GM19438 (cell line): ENCODE data around the gene TSPAN9.

Source experiments
- ATAC-seq: cut with Tn5 transposase; IDR thresholded peaks from one replicate; pipeline ENCODE4 v1.9.1; 2021; ENCODE audit warnings: low read depth; ENCODE audit not compliant: unreplicated experiment

TSPAN9 gene

DNA sequence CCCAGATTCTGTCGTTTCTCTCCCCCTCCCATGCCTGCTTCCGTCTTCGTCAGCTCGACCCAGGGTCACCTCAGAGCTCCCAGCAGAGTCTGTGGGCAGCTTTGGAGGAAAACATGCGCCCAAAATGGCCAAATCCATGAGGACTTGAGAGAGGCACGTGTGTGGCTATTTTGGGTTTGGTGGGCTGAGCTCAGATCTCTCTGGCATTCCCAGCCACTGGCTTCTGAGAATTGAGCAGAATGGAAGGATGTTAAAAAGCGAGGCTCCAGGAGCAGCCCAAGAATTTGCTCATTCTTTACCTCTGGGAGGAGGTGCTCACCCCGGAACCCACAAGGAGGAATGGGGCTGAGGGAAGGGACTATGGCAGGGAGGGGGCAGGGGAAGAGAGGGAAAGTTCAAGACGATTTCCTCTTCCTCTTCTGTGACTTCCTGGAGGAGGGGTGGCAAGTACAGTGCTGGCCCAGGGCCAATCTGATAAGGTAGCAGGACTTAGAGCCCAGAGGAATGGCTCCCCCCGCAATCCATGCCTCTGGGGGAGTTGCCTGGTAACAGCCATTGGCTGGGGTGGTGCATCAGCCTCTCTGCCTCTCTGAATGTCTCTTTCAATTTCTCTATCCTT, 20.1 kb downstream of the TSPAN9 start:
- no peak for ATAC-seq

DNA sequence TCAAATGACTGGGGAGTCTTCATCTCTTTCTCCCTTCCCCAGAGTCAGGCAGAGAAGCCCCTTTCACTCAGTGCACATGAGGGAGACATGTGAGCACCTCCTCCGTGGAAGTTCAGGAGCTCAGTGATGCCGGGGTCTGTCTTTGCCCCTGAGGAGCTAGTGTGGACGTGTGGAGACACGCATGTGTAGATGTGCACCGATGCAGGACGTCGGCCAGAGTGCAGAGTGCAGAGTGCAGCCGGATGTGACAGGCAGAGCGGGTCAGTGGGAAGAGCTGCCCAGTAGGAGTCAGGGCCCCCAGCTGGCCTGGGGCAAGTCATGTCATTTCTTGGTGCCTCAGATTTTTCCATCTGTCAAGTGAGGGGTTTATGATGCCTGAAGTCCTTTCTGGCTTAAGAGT, 20.7 kb downstream of the TSPAN9 start:
- no peak for ATAC-seq

DNA sequence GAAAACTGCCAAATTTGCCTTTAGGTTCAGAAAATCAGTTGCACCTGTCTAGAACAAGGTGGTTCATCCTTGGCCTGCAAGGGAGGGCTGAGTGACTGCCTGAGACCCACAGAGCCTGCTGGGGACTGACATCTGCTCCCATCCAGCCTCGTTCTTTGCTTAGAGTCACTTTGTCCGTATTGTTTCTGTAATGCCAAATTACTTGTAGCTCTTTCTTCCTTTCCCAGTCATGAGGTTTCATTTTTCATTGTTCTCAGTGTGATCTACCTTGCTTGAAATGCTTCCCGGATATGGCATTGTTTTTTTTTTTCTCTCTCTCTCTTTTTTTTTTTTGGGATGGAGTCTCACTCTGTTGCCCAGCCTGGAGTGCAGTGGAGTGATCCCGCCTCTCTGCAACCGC, 21.3 kb downstream of the TSPAN9 start:
- ATAC-seq: no peak

DNA sequence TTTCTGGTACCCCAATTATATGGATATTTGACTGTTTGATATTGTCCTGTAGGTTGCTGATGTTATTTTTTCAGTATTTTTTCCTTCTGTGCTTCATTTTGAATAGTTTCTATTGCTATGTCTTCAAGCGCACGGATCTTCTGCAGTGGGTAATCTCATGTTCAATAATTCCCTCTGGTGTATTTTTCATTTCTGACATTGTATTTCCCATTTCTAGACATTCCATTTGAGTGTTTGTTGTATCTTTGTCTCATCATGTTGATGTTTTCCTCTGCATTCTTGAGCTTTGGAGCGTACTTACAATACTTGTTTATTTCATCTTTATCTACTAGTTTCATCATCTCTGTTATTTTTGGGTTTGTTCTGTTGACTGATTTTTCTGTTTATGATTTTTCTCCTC, 22.0 kb downstream of the TSPAN9 start:
- no peak for ATAC-seq

GRCh38 chr12:3101309-3102024, 24.3 kb downstream of the TSPAN9 start:
- no peak for ATAC-seq

GRCh38 chr12:3102771-3103410, 25.7 kb downstream of the TSPAN9 start:
- ATAC-seq: no peak

- no peak for ATAC-seq
Measured at GRCh38 chr12:3103806-3104205, 26.6 kb downstream of the TSPAN9 start.

- ATAC-seq: no peak
Measured at GRCh38 chr12:3105690-3106479, 28.7 kb downstream of the TSPAN9 start.

GRCh38 chr12:3106579-3106978, 29.4 kb downstream of the TSPAN9 start:
- no peak for ATAC-seq

DNA sequence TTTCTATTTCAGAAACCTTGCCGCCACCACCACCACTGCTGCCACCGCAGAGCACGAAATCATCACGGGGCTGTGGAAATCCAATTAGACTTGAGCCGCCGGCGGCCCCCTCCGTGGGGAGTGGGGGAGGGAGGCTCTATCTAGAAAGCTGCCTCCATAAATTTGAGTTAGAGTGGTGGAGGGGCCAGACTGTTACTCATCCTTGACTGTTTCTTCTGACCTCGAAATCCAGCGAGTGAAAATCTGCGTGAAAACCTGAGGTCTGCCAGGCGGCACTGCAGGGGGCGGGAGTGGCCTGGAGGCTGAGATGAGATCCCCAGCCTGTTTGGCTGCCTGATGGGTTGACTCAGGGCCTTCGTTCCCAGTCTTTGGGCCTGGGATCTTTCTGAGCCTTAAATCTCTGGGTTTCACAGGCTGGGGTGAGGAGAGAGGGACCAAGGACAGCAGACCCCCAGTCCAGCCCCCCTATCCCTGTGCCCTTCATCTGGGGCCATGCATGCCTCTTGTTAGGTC, 29.9 kb downstream of the TSPAN9 start:
- ATAC-seq: no peak

DNA sequence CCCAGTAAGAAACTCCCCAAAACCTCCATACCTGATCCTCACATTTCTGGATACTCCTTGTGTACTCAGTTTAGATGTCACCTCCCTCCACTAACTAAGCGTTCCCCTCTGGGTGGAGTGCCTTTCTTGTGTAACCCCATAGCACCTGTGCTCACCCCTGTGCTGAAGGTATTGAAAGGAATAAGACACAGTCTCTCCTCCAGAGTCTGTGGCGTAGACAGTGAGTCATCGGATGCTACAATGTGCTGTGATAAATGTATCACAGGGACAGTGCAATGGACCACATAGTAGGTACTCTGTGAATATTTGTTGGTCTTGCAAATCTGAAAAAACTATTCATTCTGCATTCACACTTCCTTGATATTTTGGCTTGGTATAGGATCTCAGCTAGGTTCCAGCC, 30.8 kb downstream of the TSPAN9 start:
- ATAC-seq: no peak

DNA sequence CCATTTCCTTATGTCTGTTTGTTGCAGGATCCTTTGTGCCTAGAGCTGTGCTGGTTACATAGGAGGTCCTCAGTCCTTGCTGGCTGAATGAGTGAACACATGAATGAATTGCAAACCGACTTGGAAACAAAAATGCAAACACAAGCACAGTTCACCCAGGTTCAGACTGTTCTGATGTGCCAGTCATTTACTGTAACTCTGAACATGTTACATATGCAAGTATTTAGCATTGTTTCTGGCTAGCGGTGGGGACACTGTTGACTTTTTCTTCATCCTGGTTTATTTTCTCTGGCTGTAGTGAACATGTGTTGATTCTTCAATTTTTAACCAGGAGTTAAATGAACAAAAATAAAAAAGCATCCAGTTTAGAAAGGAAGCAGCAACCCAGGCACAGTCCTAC, 33.4 kb downstream of the TSPAN9 start:
- ATAC-seq: no peak

GRCh38 chr12:3113671-3114325, 36.6 kb downstream of the TSPAN9 start:
- no peak for ATAC-seq

DNA sequence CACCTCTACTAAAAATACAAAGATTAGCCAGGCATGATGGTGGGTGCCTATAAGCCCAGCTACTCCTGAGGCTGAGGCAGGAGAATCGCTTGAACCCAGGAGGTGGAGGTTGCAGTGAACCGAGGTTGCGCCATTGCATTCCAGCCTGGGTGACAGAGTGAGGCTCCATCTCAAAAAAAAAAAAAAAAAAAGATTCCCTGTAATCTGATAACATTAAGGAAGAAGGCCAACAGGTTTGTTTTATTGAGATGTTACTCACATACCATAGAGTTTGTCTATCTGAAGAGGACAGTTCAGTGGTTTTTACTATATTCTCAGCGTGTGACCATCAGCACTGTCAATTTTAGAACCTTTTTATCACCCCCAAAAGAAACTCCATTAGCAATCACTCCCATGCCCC, 37.5 kb downstream of the TSPAN9 start:
- no peak for ATAC-seq

DNA sequence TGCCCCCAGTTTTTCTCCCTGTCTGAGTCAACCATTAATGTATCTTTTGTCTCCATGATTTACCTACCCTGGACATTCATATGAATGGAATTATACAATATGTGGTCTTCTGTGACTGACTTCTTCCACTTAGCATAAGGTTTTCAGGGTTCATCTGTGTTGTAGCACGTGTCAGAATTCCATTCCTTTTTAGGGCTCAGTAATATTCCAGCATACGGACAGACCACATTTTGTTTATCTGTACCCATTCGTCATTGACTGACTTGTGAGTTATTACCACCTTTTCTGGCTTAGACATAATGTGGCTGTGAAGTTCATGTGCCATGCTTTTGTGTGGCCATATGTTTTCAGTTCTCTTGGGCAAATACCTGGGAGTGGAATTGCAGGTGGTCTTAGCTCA, 37.9 kb downstream of the TSPAN9 start:
- no peak for ATAC-seq

DNA sequence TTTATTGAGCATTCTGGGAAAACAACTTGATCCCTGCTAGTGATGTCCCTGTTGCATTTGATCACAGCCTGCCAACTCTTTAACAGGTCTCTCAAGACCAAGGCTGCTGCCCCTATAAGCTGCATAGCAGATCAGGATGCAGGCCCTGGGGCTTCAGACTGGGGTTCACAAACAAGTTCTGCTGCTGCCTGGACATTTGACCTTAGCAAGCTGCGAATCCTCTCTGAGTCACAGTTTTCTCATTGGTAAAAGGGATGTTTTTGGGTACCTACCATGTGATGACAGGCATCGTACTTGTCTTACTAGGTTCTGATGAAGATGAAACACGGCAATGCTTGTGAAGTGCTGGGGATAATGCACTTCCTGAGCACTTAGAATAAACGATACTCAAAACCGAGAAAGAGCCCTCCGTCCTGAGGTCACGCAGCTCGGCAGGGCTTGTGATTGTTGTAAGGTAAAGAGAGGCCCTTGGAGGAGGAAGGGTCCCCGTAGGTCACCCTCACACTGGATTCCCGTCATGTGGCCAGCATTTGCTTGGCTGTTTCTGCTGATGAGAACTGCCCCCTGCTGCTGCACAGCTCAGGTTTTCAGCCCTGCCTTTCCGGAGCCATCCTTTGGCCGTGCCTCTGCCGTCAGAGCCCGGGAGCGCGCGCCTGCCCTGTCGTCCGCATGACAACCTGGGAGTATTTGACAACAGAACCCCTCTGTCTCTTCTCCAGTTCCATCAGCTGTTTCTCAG, 39.1 kb downstream of the TSPAN9 start:
- no peak for ATAC-seq

GRCh38 chr12:3117144-3117581, 40.0 kb downstream of the TSPAN9 start:
- no peak for ATAC-seq

DNA sequence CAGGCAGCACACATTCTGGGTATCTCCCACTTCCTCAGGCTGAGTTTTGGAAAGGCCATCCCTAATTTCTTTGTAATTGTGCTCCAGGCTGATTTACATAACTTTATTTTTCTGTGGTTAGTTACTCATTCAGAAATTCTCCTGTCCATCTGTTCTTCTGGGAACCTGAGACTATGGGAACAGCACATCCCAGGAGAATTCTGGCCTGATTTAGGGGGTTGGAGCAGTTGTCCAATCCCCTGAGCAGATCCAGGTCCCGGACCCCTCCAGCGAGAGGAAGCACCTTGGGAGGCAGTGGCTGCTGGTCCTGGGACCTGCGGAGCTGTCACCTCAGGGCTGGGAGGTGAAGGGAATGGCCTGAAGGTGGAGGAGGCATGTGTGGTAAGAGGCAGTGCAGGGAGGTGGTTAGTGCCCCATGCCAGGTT, 40.4 kb downstream of the TSPAN9 start:
- no peak for ATAC-seq

DNA sequence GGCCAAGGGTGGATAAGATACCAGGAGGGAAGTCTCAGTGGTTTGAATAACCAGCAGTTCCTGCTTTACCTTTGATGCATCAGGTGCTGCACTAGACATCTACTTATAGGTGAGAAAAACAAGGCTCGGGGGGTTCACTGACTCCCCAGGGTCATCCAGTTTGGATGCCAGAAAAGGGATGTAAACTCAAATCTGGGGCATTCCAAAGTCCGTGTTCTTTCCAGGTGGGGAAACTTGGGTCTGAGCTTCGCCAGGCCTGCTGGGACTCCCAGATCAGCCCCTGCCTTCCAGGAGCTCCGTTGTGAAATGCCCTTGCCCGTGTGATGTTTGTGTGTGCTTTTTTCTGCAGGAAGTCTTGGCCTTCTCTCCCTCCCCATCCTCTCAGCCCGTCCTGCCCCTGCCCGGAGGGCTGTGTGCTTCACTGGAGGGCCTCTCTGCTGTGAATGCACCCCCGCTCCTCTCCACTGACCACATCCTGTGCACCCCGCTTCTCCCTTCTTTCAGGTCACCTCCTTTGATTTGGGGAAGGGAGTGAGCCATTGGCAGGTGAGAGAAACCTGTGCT, 42.1 kb downstream of the TSPAN9 start:
- ATAC-seq: no peak
